GM18907 (cell line): ENCODE results near the gene CAMKK1.
A peak's percentile ranks its signal among the peaks of the same experiment; 100 is the strongest.

ENCODE experiments used
- ATAC-seq: cut with Tn5 transposase; IDR thresholded peaks from one replicate; pipeline ENCODE4 v1.9.1; 2021; ENCODE audit warnings: mild to moderate bottlenecking, moderate library complexity; ENCODE audit not compliant: unreplicated experiment

Gene CAMKK1

DNA sequence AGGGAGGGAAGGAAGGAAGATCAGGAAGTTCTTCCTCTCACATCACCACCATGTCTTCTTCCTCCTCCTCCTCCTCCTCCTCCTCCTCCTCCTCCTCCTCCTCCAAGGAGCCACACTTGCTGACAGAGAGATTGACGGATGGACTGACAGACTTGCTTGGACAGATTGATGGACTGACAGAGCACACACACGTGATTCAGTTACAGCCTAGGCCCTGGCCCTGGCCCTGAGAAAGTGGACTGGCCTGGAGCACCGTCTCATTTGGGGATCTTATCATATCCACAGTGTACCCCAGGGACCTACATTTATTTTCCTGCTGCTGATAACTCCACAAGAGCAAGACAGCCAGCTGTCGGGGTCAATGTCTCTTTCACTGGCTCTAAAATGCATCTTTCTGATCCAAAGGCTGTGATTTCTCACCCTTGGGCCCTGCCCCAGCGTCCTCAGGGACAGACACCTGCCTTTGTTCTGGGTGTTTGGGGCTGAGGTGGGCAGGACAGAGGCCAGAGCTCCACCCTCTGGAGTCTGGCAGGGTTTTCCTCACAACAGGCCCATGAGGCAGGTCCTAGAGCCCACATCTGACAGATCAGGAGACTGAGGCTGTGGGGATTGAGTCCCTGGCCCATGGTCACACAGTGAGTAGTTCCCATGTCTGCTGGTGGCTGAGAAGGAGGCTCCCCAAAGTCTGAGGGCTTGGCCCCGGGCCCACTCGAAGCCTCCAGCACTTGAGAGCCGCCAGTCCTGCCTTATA is 25.7 kb upstream of the CAMKK1 start:
- ATAC-seq = no peak

DNA sequence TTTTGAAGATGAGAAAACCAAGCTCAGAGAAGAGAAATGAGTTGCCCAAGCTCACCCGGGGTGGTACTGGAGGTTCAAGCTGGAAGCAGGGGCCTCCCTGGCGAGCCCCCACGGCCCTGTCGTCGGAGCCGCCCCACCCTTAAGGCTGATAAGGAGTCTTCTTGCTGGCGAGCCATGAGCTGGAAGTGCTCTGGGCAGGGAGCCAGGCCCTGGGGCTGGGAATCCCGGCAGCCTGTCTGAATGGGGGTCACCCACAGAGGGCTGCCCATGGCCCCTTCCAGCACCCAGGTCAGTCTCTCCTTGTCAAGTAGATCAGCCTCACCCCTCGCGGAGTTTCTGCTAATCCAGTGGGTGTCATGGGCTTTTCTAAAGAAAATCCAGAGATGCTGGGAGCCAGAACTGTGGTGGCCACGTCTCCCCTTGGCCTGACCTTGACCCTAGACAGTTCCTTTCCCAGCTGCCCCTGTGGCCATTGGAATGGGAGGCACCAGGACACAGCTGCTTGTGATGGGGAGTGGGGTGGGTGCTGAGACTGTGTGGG is 24.6 kb upstream of the CAMKK1 start:
- ATAC-seq = no peak

DNA sequence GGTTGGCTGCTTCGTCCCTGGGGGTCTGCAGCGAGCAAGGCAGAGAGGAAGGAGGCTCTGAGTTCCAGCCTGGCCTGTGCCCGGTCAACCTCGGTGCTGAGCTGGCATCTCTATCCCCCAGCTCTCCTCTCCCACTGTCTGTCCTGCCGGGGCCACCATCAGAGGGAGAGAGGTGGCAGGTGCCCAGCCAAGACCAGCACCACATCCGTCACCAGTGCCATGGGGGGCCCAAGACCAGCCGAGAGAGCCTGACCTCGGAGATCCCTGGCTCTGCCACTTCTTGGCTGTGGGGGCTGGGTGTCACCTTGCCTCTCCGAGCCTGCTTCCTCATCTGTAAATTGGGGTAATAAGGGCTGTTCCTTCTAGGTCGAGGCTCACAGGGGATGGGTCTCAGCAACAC is 24.0 kb upstream of the CAMKK1 start:
- ATAC-seq = no peak

DNA sequence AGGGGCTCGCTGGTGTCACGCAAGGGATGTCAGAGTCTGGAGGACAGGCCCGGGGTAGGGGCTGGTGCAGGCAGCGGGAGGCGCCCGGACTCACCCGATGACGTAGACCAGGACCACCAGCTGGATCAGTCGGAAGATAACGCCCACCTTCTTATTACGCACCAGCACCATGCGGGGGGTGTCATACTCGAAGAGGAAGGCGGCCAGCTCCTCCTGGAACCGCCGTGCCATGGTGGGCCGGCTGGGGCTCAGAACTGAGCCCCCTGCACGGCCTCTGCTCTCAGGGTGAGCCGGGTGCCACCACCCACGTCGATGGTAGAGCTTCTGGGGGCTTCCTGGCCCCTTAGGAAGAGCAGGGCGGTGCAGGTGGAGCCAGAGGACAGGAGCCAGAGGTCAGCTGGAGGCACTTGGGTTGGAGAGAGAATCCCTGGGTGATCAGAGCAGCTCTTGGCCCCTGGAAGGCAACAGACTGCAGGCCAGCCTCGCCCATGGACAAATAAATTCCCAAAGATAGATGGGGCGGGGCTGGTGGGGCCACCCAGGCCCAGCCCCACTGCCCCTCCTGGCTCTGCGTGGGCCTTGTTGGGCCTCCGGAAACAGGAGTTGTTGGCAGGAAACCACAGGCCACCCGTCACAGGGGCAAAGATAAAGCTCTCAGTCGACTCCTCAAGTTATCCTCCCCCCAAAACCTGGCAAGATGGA is 23.3 kb upstream of the CAMKK1 start, which contains the start of gene P2RX1:
P2RX1 (minus strand) TSS at position 471 of the 702 bp plus-strand sequence; CDS start at position 231, 240 bp downstream.
- no peak for ATAC-seq

DNA sequence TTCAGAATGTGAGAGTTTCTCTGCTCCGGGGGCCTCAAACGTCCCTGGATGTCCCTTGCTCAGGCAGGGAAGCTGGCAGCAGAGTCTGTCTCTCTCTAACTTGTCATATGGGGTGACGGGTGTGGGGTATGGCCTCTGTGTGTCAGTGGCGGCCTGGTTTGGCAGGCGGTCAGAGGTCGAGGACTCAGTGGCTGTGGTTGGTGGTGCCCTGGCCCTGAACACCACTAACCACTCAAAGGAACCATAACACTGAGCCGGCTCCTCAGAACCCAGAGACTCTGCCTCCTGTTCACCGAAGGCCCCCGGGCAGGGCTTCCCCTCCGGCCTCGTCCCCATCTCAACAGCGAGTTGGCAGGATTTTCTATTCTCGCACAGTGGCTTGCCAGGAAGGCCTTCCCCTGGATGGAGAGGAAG is 22.7 kb upstream of the CAMKK1 start:
- ATAC-seq = no peak

DNA sequence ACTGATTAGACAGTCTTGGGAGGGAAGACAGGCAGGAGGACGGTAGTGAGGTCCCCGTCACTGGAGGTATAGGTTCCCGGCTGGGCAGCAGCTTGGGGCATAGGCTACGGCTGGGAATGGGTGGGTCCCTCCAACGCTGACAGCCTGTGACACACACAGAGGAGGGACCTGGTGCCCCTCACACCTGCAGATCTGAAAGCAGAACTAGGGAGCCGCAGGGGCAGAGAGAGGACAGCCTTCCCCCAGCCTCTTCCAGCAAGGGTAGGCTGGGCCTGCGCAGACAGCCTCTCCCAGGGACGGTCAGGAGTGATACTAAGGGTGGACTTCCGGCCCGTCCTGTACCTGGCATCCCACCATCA is 21.4 kb upstream of the CAMKK1 start:
- ATAC-seq = peak; percentile 44

DNA sequence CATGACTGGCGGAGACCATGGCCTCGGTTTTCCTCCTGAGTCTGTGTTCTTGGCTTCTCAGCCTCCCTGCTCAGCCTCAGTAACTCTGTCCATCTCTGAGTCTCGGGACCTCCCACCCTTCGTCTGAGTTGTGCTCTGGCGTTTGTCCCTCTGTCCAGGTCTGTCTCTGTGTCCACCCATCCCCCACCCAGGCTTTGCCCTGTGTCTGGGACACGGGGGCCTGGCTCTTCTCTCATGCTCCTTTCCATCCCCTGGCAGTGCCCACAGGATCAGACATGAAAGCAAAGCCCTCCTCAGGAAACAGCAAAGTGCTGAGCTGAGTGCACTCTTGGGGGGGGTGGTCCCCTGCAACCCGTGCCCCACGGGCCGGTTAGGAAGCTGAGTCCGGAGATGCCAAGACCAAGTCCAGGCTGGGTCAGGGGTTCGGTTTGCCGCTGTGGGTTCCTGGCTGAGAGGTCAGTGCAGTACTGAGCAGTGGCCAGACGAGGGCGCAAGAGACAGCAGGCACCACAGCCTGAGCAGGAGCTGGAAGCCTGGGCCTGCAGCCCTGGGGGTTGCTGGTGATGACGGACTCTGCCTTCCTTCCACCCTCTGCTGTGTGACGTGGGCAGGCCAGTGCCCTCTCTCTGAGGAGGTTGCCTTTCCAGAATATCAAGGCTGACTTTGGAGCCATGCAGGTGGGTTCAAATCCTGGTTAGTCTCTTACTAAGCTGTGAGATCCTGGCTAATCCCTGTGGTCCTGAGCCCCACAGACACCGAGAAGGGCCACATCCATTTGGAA is 20.9 kb upstream of the CAMKK1 start:
- ATAC-seq = peak; percentile 51

DNA sequence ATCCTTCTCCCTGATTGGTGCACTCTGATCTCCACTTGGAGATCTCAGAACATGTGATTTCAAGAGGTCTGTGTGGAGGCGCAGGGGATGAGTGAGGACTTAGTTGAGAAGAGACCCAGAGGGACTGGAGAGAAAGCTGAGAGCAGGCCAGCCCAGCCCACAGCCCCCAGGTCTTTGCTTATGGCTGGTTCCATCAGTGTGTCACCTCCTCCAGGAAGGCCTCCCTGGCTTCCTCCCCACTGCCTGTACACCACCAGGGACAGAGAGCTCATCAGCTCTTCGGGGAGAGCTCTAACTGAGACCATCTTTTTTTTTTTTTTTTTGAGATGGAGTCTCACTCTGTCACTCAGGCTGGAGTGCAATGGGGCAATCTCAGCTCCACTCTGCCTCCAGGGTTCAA is 20.0 kb upstream of the CAMKK1 start:
- no peak for ATAC-seq

DNA sequence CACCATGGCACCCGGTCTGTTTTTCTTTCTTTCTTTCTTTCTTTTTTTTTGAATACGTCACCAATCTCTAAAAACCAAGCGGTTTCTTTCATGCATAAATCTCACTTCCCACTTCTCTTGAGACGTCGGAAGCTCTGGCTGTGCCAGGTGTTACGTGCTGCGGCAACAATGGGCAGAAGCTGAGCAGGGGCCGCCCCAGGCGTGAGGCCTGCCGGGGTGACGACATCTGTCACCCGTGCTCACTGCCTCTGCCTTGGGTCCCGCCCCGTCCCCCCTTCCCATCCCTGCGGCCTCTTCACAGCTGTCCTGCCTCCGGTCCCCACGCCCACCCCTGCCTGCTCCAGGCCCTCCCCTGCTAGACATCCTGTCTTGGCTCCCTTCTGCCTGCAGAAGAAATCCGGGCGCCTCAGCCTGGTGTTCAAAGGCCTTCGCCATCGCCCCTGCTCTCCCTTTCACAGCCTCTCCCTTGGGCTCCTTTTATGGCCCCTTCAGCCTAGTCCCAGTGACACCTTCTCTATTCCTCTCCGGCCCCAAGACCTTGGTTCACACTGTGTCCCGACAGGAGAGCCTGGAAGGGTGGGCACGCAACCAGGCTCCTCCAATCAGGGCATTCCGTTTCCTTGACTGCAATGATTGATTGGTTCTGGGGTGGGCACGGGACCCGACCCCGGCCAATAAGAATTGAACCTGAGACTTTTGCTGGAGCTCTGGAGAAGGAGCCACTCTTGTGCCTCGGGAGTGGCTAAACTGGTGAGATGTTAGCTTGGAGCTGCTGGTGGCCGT is 18.6 kb upstream of the CAMKK1 start:
- peak; percentile 63 for ATAC-seq

DNA sequence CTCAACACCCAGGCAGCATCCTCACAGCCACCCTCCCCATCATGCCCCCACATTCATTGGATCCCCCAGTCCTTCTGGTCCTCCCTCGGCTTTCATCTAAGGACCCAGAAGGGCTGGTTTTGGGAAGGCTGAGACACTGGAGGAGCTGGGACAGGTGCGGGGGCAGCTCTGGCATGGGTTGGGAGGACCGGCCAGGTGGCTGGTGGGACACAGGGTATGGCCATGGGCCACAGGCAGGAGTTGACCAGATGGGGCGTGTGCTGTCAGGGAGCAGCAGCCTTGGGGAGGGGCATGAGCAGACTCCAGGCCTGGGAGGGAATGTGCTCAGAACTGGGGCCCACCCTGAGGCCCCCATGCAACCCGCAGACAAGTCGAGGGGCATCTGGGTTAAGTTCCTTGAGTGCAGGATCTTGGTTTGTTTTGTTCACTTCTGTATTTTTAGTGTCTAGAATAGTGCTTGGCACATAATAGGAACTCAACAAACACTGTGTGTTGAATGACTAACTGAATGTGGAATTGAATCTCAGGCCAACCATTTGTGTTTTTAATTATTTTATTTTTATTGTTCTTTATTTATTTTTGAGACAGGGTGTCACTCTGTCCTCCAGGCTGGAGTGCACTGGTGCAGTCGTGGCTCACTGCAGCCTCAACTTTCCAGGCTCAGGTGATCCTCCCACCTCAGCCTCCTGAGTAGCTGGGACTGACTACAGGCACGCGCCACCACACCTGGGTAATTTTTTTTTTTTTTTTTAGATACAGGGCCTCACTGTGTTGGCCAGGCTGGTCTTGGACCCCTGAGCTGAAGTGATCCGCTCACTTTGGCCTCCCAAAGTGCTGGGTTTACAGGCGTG is 17.8 kb upstream of the CAMKK1 start:
- ATAC-seq = no peak

DNA sequence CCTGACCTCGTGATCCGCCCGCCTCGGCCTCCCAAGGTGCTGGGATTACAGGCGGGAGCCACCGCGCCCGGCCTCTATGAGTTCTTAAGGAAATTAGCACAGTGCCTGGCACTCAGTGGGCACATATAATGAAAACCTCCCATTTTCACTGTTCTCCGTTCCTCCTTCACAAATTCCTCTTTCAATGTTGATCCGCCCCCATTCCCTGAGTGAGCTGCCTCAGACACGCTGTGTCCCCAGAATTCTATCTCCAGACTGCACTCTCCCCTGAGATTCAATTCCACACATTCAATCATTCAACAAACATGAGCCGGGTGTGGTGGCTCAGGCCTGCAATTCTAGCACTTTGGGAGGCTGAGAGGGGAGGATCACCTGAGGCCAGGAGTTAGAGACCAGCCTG is 16.4 kb upstream of the CAMKK1 start:
- no peak for ATAC-seq

DNA sequence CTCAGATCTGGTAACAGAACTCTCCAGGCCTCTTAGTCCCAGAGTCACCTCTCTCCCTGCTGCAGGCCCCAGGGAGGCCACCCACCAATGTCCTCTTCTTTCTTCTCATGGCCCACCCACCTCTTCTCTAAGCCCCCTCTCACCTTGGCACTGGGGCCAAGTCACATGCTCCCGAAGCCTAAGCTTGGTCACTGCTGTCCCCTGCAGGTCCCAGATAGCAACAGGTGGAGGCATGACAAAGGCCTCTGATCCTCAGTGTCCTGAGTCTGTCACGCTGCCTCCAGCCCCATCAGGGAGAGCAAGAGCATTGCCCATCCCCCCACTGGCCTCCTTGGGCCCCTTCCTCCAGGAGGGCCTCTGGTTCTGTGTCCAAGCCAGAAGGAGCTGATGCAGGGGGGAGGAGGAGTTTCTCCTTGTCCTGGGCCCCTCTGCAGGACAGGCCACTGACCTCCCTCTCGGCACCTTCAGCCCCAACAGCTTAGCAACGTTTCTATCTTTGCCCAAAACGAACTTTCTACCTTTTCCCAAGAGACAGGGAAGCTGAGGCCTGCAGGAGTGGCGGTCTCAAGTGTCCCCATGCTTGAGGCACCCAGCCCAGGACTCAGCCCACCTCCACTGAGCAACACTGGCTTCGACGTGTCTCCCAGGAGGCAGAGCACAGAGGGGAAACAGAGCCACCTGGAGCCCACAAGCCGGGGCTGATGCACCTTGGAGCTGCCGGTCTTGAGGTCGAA is 14.8 kb upstream of the CAMKK1 start:
- ATAC-seq = no peak

DNA sequence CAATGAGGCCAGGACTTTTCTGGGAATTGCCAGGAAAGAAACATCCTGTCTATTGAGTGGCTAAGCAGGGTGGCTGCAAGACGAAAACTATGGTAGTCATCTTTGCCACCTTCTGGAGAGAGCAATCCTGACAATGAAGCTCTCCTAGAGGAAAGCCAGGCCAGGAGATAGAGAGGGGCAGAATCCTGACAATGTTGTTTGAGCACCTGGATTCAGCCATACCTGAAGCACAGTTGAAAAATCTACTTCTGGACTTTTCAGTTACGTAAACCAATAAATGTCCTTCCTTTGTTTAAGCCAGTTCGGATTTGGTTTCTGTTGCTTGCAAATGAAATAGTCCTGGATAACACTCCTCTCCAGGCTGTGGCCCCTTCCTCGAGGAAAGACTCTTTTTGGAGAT is 14.0 kb upstream of the CAMKK1 start:
- no peak for ATAC-seq

DNA sequence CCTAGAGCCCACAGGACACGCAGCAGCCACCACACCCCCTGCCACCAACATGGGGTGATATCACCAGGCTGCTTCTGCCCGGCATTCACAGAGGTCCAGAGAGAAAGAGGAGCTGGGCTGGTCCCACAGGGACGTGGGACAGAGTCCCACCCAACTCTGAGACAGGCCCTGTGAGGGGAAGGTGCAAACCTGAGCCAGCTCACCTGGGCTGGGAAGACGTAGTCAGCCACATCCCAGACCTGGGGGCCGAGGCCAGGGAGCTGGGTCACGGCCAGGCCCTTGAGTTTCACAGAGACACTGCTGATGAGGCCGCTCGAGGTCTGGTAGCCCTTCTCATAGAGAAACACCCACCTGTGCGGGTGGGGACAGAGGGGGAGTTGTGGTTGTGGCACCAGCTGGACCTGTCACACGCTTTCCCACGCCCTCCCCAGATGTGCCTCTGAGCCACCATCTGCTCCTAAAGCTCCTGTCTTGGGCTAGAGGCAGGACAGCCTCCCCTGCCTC is 12.2 kb upstream of the CAMKK1 start:
- ATAC-seq = peak; percentile 55

DNA sequence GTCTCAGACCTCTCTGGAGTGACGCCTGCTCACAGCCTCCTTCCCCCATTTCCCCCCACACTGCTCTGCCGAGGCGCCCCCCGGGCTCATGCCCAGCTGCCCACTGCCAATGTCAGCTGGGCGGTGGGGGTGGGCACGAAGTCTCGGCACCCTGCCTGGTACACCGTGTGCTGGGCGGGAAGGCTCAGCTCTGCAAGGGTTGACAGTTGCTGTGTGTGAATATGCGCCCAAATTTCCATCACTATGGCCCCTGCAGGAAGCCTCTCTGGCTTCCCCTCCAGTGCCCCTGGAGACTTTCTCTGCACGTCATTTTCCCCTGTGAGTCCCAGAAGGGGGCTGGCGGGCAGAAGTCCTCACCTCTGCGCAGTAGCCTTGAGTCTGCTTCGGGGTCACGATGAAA is 11.6 kb upstream of the CAMKK1 start:
- ATAC-seq = peak; percentile 22

DNA sequence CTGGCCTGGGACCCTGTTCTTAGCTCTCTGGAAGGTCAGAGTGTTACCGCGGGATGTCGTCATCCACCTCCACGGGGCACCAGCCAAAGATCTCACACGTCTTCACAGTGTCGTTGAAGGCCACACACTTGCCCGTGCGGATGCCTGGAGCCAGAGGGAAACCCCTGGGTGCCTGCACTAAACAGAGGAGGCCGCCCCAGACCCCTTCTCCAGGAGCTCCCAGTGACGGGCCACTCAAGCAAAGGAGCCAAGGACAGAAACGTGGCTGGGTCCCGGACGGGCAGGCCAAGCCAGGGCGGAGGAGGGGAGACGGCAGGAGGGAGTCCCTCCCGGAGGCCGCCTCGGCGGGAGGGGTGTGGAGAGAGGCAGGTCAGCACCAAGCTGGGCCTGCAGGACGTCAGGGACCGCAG is 11.0 kb upstream of the CAMKK1 start:
- ATAC-seq = no peak

DNA sequence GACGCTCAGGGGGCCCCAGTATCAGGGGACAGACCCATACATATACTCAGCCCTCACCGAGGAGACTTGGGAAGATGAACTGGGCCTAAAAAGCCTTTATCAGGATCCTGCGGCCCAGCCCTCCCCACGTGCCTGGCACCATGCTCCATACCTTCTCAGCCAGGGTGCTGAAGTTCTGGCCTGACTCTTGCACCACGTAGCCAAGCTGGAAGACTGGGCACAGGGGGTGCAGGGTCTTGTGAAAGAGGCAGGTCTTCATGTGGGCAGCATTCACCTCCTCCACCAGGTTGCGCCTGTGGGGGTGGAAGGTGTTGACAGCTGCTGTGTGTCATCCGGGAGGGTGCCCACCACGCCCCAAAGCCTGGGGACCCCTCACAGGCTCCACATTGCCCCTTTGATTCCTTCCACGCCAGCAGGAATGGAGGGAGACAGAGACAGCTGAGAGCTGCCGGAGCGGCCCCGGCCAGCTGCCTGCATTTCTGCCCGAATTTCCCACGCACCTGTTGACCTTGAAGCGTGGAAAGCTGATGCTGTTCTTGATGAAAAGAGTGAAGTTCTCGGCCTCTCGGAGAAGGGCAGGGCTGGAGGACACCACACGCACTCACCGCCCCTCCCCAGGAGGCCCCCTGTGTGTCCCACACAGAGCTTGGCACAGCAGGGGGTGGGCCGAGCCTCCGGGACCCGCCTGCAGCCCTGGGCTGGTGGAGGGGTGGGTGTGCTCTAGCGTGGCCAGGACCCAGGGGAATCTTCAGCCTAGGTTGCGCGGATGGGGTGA is 10.4 kb upstream of the CAMKK1 start:
- no peak for ATAC-seq

DNA sequence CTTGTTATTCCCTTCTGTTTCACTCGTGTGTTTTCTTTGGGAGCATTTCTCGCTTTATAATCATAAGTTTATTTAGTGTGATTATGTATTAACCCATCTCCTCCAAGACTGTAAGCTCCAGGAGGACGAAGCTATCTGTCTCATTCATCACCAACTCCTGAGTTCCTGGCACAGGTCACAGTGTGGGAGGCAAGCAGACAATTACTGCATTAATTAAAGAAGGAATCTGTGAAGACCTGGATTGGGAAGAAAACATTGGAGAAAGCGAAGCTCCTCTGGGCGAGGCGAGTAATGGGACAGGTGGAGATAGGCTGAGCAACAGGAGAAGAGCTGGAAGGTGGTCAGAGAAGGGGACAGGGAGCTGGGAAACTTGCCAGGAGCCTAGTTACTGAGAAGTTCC is 7.8 kb upstream of the CAMKK1 start:
- ATAC-seq = no peak
